SK-N-SH treated with all-trans-retinoic acid at 6 μM for 48 hours (cell line): ENCODE data around the gene TEAD1.

Experiments used
- ARNTL ChIP-seq: fragments of 450-650 bp; formaldehyde crosslinking; IDR thresholded peaks from 2 replicates; pipeline ENCODE4 v1.5.0; 2020; ENCODE audit warnings: low read depth, mild to moderate bottlenecking, moderate library complexity, borderline replicate concordance
- CSRNP3 ChIP-seq: fragments of 250-450 bp; sonication (Bioruptor Pico); IDR thresholded peaks from 2 replicates; pipeline ENCODE4 v1.5.1; 2021; ENCODE audit warnings: mild to moderate bottlenecking, moderate library complexity
- ESRRG ChIP-seq: fragments of 250-450 bp; sonication (Bioruptor Pico); IDR thresholded peaks from 2 replicates; pipeline ENCODE4 v1.6.1; 2021; ENCODE audit warnings: mild to moderate bottlenecking
- GLIS3 ChIP-seq: fragments of 250-450 bp; sonication (Bioruptor Pico); IDR thresholded peaks from 2 replicates; pipeline ENCODE4 v1.5.0; 2020; ENCODE audit warnings: mild to moderate bottlenecking, moderate library complexity
- SNAI2 ChIP-seq: fragments of 250-450 bp; sonication (Bioruptor Pico); IDR thresholded peaks from 2 replicates; pipeline ENCODE4 v1.5.0; 2020; ENCODE audit warnings: mild to moderate bottlenecking, moderate library complexity
- TCF4 ChIP-seq: fragments of 250-450 bp; sonication (Bioruptor Pico); IDR thresholded peaks from 2 replicates; pipeline ENCODE4 v1.8.0; 2021; ENCODE audit warnings: mild to moderate bottlenecking, moderate library complexity, borderline replicate concordance
- ZFP30 ChIP-seq: fragments of 450-650 bp; formaldehyde crosslinking; IDR thresholded peaks from 2 replicates; pipeline ENCODE4 v1.5.0; 2022; ENCODE audit warnings: mild to moderate bottlenecking, moderate library complexity
- ZNF70 ChIP-seq: fragments of 450-650 bp; formaldehyde crosslinking; IDR thresholded peaks from 2 replicates; pipeline ENCODE4 v1.5.0; 2020; ENCODE audit warnings: mild to moderate bottlenecking, moderate library complexity
- ZNF8 ChIP-seq: fragments of 450-650 bp; formaldehyde crosslinking; IDR thresholded peaks from 2 replicates; pipeline ENCODE4 v1.5.0; 2020; ENCODE audit warnings: mild to moderate bottlenecking, moderate library complexity
- TF ChIP-seq, protein P1 (sequence below): fragments of 250-450 bp; sonication (Bioruptor Pico); IDR thresholded peaks from 2 replicates; pipeline ENCODE4 v1.8.0; 2020; ENCODE audit warnings: mild to moderate bottlenecking, moderate library complexity, borderline replicate concordance

GRCh38 chr11:12909879-12910278, 235.7 kb downstream of the TEAD1 start:
- TF ChIP-seq SNAI2 (CRISPR knock-in tag) (no peak), CSRNP3 (CRISPR knock-in tag) (no peak), GLIS3 (no peak), ZNF8 (CRISPR knock-in tag) (no peak), ZFP30 (CRISPR knock-in tag) (no peak), TCF4 (CRISPR knock-in tag) (no peak), ZNF70 (CRISPR knock-in tag) (no peak), ESRRG (CRISPR knock-in tag) (no peak), ARNTL (CRISPR knock-in tag) (no peak)
- TF ChIP-seq, protein P1, sequence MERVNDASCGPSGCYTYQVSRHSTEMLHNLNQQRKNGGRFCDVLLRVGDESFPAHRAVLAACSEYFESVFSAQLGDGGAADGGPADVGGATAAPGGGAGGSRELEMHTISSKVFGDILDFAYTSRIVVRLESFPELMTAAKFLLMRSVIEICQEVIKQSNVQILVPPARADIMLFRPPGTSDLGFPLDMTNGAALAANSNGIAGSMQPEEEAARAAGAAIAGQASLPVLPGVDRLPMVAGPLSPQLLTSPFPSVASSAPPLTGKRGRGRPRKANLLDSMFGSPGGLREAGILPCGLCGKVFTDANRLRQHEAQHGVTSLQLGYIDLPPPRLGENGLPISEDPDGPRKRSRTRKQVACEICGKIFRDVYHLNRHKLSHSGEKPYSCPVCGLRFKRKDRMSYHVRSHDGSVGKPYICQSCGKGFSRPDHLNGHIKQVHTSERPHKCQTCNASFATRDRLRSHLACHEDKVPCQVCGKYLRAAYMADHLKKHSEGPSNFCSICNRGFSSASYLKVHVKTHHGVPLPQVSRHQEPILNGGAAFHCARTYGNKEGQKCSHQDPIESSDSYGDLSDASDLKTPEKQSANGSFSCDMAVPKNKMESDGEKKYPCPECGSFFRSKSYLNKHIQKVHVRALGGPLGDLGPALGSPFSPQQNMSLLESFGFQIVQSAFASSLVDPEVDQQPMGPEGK = no peak
